A549 treated with DMSO at 1 μM for 4 hours (cell line): ENCODE results near the gene ARPC1B. TPM values are rescaled to one million over a fixed set of nuclear protein-coding genes. Genes with fewer than 3 reads are reported as not detected.

ENCODE experiments used
- total RNA-seq: library from RNA; stranded (reverse); fragments of 200-300 nt; extraction: Qiagen RNA extraction; gene quantifications from 5 replicates; pipeline ENCODE4 v1.2.3, GENCODE V29; 2022; ENCODE audit warnings: low read depth

Gene ARPC1B
- total RNA-seq, result 271 to 322 TPM (median 286 TPM) in 5 replicates

GRCh38 chr7:99374111-99375064, at the start of gene ARPC1B:
Gene ARPC1B (plus strand): TSS chr7:99374730. CDS start chr7:99385715, 10,985 bp downstream.

GRCh38 chr7:99325592-99326407, 48.7 kb upstream of the ARPC1B start, which contains the start of gene ARPC1A:
Gene ARPC1A (plus strand): TSS chr7:99325898. CDS start chr7:99333354, 7,456 bp downstream.

GRCh38 chr7:99408379-99409191, 34.1 kb downstream of the ARPC1B start, which contains the start of the genes BUD31 and PDAP1:
Gene BUD31 (plus strand): TSS chr7:99408969. CDS start chr7:99411093, 2,124 bp downstream.
Gene PDAP1 (minus strand): TSS chr7:99408597. CDS start chr7:99408548, 49 bp downstream.

GRCh38 chr7:99438573-99439480, 64.3 kb downstream of the ARPC1B start, which contains the start of the genes CPSF4 and PTCD1:
Gene CPSF4 (plus strand): TSS chr7:99438943. CDS start chr7:99439083, 140 bp downstream.
Gene PTCD1 (minus strand): TSS chr7:99438798. CDS start chr7:99435242, 3,556 bp downstream.

Other genes with a start within 250 kb of the ARPC1B start
- 25.7 to 33.1 TPM (median 30.6 TPM) in 5 replicates for gene SMURF1, start 230.6 kb upstream of the ARPC1B start, total RNA-seq
- 1.4 to 2.1 TPM (median 1.5 TPM) in 5 replicates for gene KPNA7, start 166.6 kb upstream of the ARPC1B start, total RNA-seq
- gene MYH16, start 101.9 kb upstream of the ARPC1B start, total RNA-seq, result 0.64 to 1.3 TPM (median 0.88 TPM) in 5 replicates
- gene ARPC1A, start 48.8 kb upstream of the ARPC1B start, total RNA-seq, result 130 to 149 TPM (median 136 TPM) in 5 replicates
- gene PDAP1, start 33.9 kb downstream of the ARPC1B start, total RNA-seq, result 175 to 226 TPM (median 183 TPM) in 5 replicates
- 130 to 159 TPM (median 147 TPM) in 5 replicates for gene BUD31, start 34.2 kb downstream of the ARPC1B start, total RNA-seq
- gene PTCD1, start 64.1 kb downstream of the ARPC1B start, total RNA-seq, result 6.1 to 10.7 TPM (median 6.9 TPM) in 5 replicates
- 38.9 to 46.6 TPM (median 43.3 TPM) in 5 replicates for gene CPSF4, start 64.2 kb downstream of the ARPC1B start, total RNA-seq
- 873 to 1,333 TPM (median 888 TPM) in 5 replicates for gene ATP5MF, start 91.4 kb downstream of the ARPC1B start, total RNA-seq
- gene ZNF789, start 98.2 kb downstream of the ARPC1B start, total RNA-seq, result 7.2 to 9.3 TPM (median 8.7 TPM) in 5 replicates
- 18.1 to 20.8 TPM (median 19.0 TPM) in 5 replicates for gene ZNF394, start 125.6 kb downstream of the ARPC1B start, total RNA-seq
- gene ZKSCAN5, start 129.9 kb downstream of the ARPC1B start, total RNA-seq, result 9.6 to 10.1 TPM (median 9.7 TPM) in 5 replicates
- gene FAM200A, start 177.4 kb downstream of the ARPC1B start, total RNA-seq, result 4.6 to 7.5 TPM (median 7.0 TPM) in 5 replicates
- 56.0 to 62.9 TPM (median 60.0 TPM) in 5 replicates for gene ZNF655, start 183.9 kb downstream of the ARPC1B start, total RNA-seq
- gene TMEM225B, start 223.5 kb downstream of the ARPC1B start, total RNA-seq, result 0.79 to 1.0 TPM (median 0.91 TPM) in 5 replicates
- gene ZSCAN25, start 242.2 kb downstream of the ARPC1B start, total RNA-seq, result 9.1 to 9.7 TPM (median 9.3 TPM) in 5 replicates